NT2/D1 (cell line): Measurements from ENCODE around the gene TESMIN.

Experiments used
- SUZ12 ChIP-seq: IDR thresholded peaks from 2 replicates; pipeline ENCODE4 v1.6.1; 2011; ENCODE audit not compliant: insufficient read length, insufficient read depth; ENCODE audit errors: extremely low read depth
- YY1 ChIP-seq: IDR thresholded peaks from 2 replicates; pipeline ENCODE4 v1.6.1; 2011; ENCODE audit not compliant: insufficient read length, insufficient read depth
- ZNF274 ChIP-seq: IDR thresholded peaks from 2 replicates; pipeline ENCODE4 v1.6.1; 2011; ENCODE audit warnings: mild to moderate bottlenecking, low read depth, low read length

DNA sequence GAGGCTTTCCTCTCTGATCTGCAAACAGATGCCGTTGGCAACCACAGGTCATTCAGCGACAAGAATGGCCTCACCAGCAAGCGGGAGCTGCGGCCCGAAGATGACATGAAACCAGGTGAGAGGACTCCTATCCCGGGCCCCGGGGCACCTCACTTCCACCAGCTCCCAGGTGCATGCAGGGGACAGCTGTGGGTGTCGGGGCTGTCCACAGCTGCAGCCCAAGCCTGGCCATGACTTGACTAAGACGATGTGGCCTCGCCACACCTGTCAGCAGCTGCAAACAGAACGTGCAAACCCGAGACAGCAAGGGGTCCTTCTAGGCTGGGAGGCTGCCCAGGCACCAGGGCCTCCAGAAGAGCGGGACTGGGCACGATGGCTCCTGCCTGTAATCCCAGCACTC, 63.3 kb downstream of the TESMIN start:
- TF ChIP-seq SUZ12 (no peak), YY1 (no peak), ZNF274 (no peak)
